WERI-Rb-1 (cell line): ENCODE measurements around the gene PIEZO1.
A peak's percentile ranks its signal among the peaks of the same experiment; 100 is the strongest.

ENCODE experiments used
- DNase-seq: peaks from one replicate; pipeline ENCODE4 v3.0.0-alpha.2; 2020
- H3K27ac ChIP-seq: fragments of 250-450 bp; sonication (Bioruptor Pico); 2 replicates; pipeline ENCODE4 v1.5.1; 2020; ENCODE audit warnings: mild to moderate bottlenecking, moderate library complexity
- H3K27me3 ChIP-seq: fragments of 250-450 bp; sonication (Bioruptor Pico); 2 replicates; pipeline ENCODE4 v1.5.1; 2021; ENCODE audit warnings: mild to moderate bottlenecking, low read depth, moderate library complexity; ENCODE audit not compliant: insufficient read depth, severe bottlenecking
- H3K36me3 ChIP-seq: fragments of 250-450 bp; sonication (Bioruptor Pico); 2 replicates; pipeline ENCODE4 v1.5.1; 2020; ENCODE audit warnings: mild to moderate bottlenecking, moderate library complexity
- H3K4me3 ChIP-seq: 2 replicates; pipeline ENCODE4 v1.5.1; 2011; ENCODE audit warnings: low read depth, mild to moderate bottlenecking, control low read depth, low read length
- H3K9me3 ChIP-seq: fragments of 250-450 bp; sonication (Bioruptor Pico); 2 replicates; pipeline ENCODE4 v1.5.1; 2021; ENCODE audit warnings: mild to moderate bottlenecking, moderate library complexity; ENCODE audit not compliant: severe bottlenecking
- TF ChIP-seq, protein P1 (sequence below): IDR thresholded peaks from 2 replicates; pipeline ENCODE4 v1.5.1; 2011; ENCODE audit warnings: low read depth, mild to moderate bottlenecking, control low read depth, inconsistent platforms, low read length

Gene PIEZO1

GRCh38 chr16:88804173-88804551, 19.1 kb upstream of the PIEZO1 start:
- peak overlapping the region; percentile 72 for H3K4me3 ChIP-seq
- H3K27ac ChIP-seq = peak overlapping the region; percentile 92
- TF ChIP-seq, protein P1, sequence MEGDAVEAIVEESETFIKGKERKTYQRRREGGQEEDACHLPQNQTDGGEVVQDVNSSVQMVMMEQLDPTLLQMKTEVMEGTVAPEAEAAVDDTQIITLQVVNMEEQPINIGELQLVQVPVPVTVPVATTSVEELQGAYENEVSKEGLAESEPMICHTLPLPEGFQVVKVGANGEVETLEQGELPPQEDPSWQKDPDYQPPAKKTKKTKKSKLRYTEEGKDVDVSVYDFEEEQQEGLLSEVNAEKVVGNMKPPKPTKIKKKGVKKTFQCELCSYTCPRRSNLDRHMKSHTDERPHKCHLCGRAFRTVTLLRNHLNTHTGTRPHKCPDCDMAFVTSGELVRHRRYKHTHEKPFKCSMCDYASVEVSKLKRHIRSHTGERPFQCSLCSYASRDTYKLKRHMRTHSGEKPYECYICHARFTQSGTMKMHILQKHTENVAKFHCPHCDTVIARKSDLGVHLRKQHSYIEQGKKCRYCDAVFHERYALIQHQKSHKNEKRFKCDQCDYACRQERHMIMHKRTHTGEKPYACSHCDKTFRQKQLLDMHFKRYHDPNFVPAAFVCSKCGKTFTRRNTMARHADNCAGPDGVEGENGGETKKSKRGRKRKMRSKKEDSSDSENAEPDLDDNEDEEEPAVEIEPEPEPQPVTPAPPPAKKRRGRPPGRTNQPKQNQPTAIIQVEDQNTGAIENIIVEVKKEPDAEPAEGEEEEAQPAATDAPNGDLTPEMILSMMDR = no peak
- H3K36me3 ChIP-seq = peaks cover 46% of the 10 kb centered on the region
- no peak for DNase-seq
- H3K27me3 ChIP-seq = no peaks in the 10 kb centered on the region
- no peaks in the 10 kb centered on the region for H3K9me3 ChIP-seq

- peak within 1 kb of the TSS; percentile 72 for H3K4me3 ChIP-seq
- no peaks in the 10 kb centered on the region for H3K27me3 ChIP-seq
- DNase-seq = peak; percentile 63
- TF ChIP-seq, protein P1 = no peak
- H3K27ac ChIP-seq = peak within 1 kb of the TSS; percentile 92
- no peaks in the 10 kb centered on the region for H3K9me3 ChIP-seq
- H3K36me3 ChIP-seq = peaks cover 39% of the 10 kb centered on the region
Measured at GRCh38 chr16:88803264-88803987, 18.4 kb upstream of the PIEZO1 start, which contains the start of gene CDT1. Gene CDT1, plus strand, starts transcription at chr16:88803789. Its CDS starts 43 bp downstream, at chr16:88803832.

DNA sequence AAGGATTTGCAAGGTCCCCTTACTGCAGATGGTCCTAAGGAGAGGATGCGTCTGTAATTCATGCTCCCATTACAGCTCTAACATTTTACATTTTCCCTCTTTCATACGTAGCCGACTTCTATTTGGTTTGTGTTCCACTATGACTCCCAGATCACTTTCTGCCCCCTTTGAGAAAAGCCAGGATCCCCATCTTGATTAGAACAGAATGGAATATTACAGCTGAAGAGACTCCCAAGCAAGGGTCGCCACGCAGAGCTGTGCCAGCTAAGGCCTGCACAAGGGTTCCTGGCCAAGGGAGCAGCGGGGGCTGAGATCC, 15.2 kb upstream of the PIEZO1 start:
- no peak for DNase-seq
- H3K4me3 ChIP-seq = no peak overlapping the region
- H3K27ac ChIP-seq = no peak overlapping the region
- no peaks in the 10 kb centered on the region for H3K9me3 ChIP-seq
- TF ChIP-seq, protein P1 = no peak
- H3K36me3 ChIP-seq = peaks cover 9% of the 10 kb centered on the region
- H3K27me3 ChIP-seq = no peaks in the 10 kb centered on the region

GRCh38 chr16:88799569-88800276, 14.7 kb upstream of the PIEZO1 start:
- no peak overlapping the region for H3K27ac ChIP-seq
- no peak for DNase-seq
- no peaks in the 10 kb centered on the region for H3K9me3 ChIP-seq
- H3K36me3 ChIP-seq = peaks cover 4% of the 10 kb centered on the region
- H3K27me3 ChIP-seq = no peaks in the 10 kb centered on the region
- no peak overlapping the region for H3K4me3 ChIP-seq
- TF ChIP-seq, protein P1 = no peak

- Histone ChIP-seq H3K4me3 (no peak overlapping the region), H3K27ac (no peak overlapping the region), H3K36me3 (no peaks in the 10 kb centered on the region), H3K9me3 (no peaks in the 10 kb centered on the region), H3K27me3 (no peaks in the 10 kb centered on the region)
- TF ChIP-seq, protein P1 = no peak
- DNase-seq = no peak
Measured at GRCh38 chr16:88798772-88799455, 13.9 kb upstream of the PIEZO1 start.
